ENCODE data around the gene C1QTNF2. TPM values are rescaled to one million over a fixed set of nuclear protein-coding genes. Genes with fewer than 3 reads are reported as not detected.

C1QTNF2 gene
- total RNA-seq, 3 donors from 2014 or later, result 0.43 to 1.5 (median 0.89) TPM

GRCh38 chr5:160349935-160350303, 20.5 kb downstream of the C1QTNF2 start:
- Histone ChIP-seq H3K36me3 (ENCODE audit: low read depth) (no peaks in the 10 kb centered on the region), H3K4me1 (ENCODE audit: low read depth) (peaks cover 5% of the 10 kb centered on the region), H3K9me3 (no peaks in the 10 kb centered on the region), H3K4me3 (no peak overlapping the region)
- intact Hi-C loops (cut with DNase I, micrococcal nuclease), result loop anchor here (5.0 to 10.0 kb wide), 2 partner anchors 153 to 325 kb away; no protein-coding TSS in a partner anchor
- no peak for DNase-seq
- no peak for ATAC-seq
- TF ChIP-seq CTCF (IDR thresholded peaks at IDR 0.05), result no peak

- TF ChIP-seq CTCF (IDR thresholded peaks at IDR 0.05), result no peak
- no peak overlapping the region for H3K4me3 ChIP-seq
- ATAC-seq, result no peak
- H3K9me3 ChIP-seq, result no peaks in the 10 kb centered on the region
- peaks cover 5% of the 10 kb centered on the region for H3K4me1 ChIP-seq (ENCODE audit: low read depth)
- intact Hi-C loops (cut with DNase I, micrococcal nuclease), result loop anchor here (5.0 to 10.0 kb wide), 2 partner anchors 152 to 325 kb away; no protein-coding TSS in a partner anchor
- no peaks in the 10 kb centered on the region for H3K36me3 ChIP-seq (ENCODE audit: low read depth)
- no peak for DNase-seq
Measured at GRCh38 chr5:160349249-160349934, 21.0 kb downstream of the C1QTNF2 start.

GRCh38 chr5:160348080-160348479, 22.3 kb downstream of the C1QTNF2 start:
- no peaks in the 10 kb centered on the region for H3K9me3 ChIP-seq
- intact Hi-C loops (cut with DNase I, micrococcal nuclease), result loop anchor here (5.0 to 10.0 kb wide), 2 partner anchors 151 to 323 kb away; no protein-coding TSS in a partner anchor
- H3K36me3 ChIP-seq (ENCODE audit: low read depth), result no peaks in the 10 kb centered on the region
- ATAC-seq (no peak), DNase-seq (no peak)
- no peak overlapping the region for H3K4me3 ChIP-seq
- TF ChIP-seq CTCF (IDR thresholded peaks at IDR 0.05), result no peak
- H3K4me1 ChIP-seq (ENCODE audit: low read depth), result peaks cover 5% of the 10 kb centered on the region

- ATAC-seq, result no peak
- intact Hi-C loops (cut with DNase I, micrococcal nuclease), result loop anchor here (2.0 to 10.0 kb wide), 3 partner anchors 149 to 323 kb away; no protein-coding TSS in a partner anchor
- H3K36me3 ChIP-seq (ENCODE audit: low read depth), result no peaks in the 10 kb centered on the region
- H3K4me1 ChIP-seq (ENCODE audit: low read depth), result peaks cover 5% of the 10 kb centered on the region
- no peak for DNase-seq
- H3K9me3 ChIP-seq, result no peaks in the 10 kb centered on the region
- no peak overlapping the region for H3K4me3 ChIP-seq
- no peak for TF ChIP-seq CTCF (IDR thresholded peaks at IDR 0.05)
Measured at GRCh38 chr5:160347448-160347847, 23.0 kb downstream of the C1QTNF2 start.

GRCh38 chr5:160342413-160342941, 27.9 kb downstream of the C1QTNF2 start:
- TF ChIP-seq CTCF (IDR thresholded peaks at IDR 0.05), result no peak
- DNase-seq (no peak), ATAC-seq (peak; percentile 25)
- no peaks in the 10 kb centered on the region for H3K9me3 ChIP-seq
- intact Hi-C loops (cut with DNase I, micrococcal nuclease), result loop anchor here in 1 of 2 donors (10.0 kb wide), 1 partner anchor 318 kb away; no protein-coding TSS in a partner anchor
- H3K4me1 ChIP-seq (ENCODE audit: low read depth), result peaks cover 5% of the 10 kb centered on the region
- H3K4me3 ChIP-seq, result no peak overlapping the region
- H3K36me3 ChIP-seq (ENCODE audit: low read depth), result no peaks in the 10 kb centered on the region
